Measurements from ENCODE around the gene OPRL1.
"Not testable (repeated sequence)": the region's sequence is repeated elsewhere in the genome, so short reads cannot be mapped to it uniquely, and the experiment has no call there.

Gene OPRL1

GRCh38 chr20:64116016-64116415 is 36.1 kb downstream of the OPRL1 start:
- peaks cover 30% of the 10 kb centered on the region for H3K4me1 Mint-ChIP-seq
- H3K27me3 Mint-ChIP-seq: no peaks in the 10 kb centered on the region
- no peak overlapping the region for H3K27ac Mint-ChIP-seq
- H3K36me3 Mint-ChIP-seq: no peaks in the 10 kb centered on the region
- ATAC-seq: no peak
- no peak overlapping the region for H3K4me3 Mint-ChIP-seq
- no peaks in the 10 kb centered on the region for H3K9me3 Mint-ChIP-seq

GRCh38 chr20:64116541-64117431 is 36.9 kb downstream of the OPRL1 start:
- H3K36me3 Mint-ChIP-seq: no peaks in the 10 kb centered on the region

GRCh38 chr20:64117432-64117777 is 37.5 kb downstream of the OPRL1 start:
- H3K27me3 Mint-ChIP-seq, H3K4me3 Mint-ChIP-seq, H3K36me3 Mint-ChIP-seq, H3K9me3 Mint-ChIP-seq, ATAC-seq, H3K27ac Mint-ChIP-seq: not testable (repeated sequence)
- peaks cover 21% of the 10 kb centered on the region for H3K4me1 Mint-ChIP-seq

More at GRCh38 chr20:64116541-64117431, 36.9 kb downstream of the OPRL1 start:
- H3K4me1 Mint-ChIP-seq: peaks cover 27% of the 10 kb centered on the region
- peaks cover 7% of the 10 kb centered on the region for H3K27me3 Mint-ChIP-seq
- H3K9me3 Mint-ChIP-seq: no peaks in the 10 kb centered on the region
- H3K27ac Mint-ChIP-seq: no peak overlapping the region
- no peak overlapping the region for H3K4me3 Mint-ChIP-seq
- ATAC-seq: no peak

- no peak overlapping the region for H3K4me3 Mint-ChIP-seq
- peaks cover 14% of the 10 kb centered on the region for H3K4me1 Mint-ChIP-seq
- H3K9me3 Mint-ChIP-seq: no peaks in the 10 kb centered on the region
- peaks cover 9% of the 10 kb centered on the region for H3K27me3 Mint-ChIP-seq
- no peak for ATAC-seq
- no peaks in the 10 kb centered on the region for H3K36me3 Mint-ChIP-seq
- H3K27ac Mint-ChIP-seq: no peak overlapping the region
Observed at GRCh38 chr20:64119301-64119680, 39.4 kb downstream of the OPRL1 start.

GRCh38 chr20:64119681-64120341 is 39.9 kb downstream of the OPRL1 start:
- no peaks in the 10 kb centered on the region for H3K9me3 Mint-ChIP-seq
- H3K36me3 Mint-ChIP-seq: no peaks in the 10 kb centered on the region
- peak overlapping the region; percentile 87 for H3K27ac Mint-ChIP-seq
- H3K4me1 Mint-ChIP-seq: peaks cover 14% of the 10 kb centered on the region
- peaks cover 9% of the 10 kb centered on the region for H3K27me3 Mint-ChIP-seq
- peak overlapping the region; percentile 75 for H3K4me3 Mint-ChIP-seq
- ATAC-seq: peak; percentile 13

- Mint-ChIP-seq H3K27ac (no peak overlapping the region), H3K9me3 (no peaks in the 10 kb centered on the region), H3K4me3 (no peak overlapping the region), H3K27me3 (peaks cover 9% of the 10 kb centered on the region), H3K4me1 (peaks cover 14% of the 10 kb centered on the region), H3K36me3 (no peaks in the 10 kb centered on the region)
- no peak for ATAC-seq
Observed at GRCh38 chr20:64121586-64121985, 41.7 kb downstream of the OPRL1 start.

- not testable (repeated sequence) for H3K36me3 Mint-ChIP-seq, H3K9me3 Mint-ChIP-seq, ATAC-seq, H3K27ac Mint-ChIP-seq, H3K27me3 Mint-ChIP-seq, H3K4me3 Mint-ChIP-seq
- peaks cover 14% of the 10 kb centered on the region for H3K4me1 Mint-ChIP-seq
Observed at GRCh38 chr20:64122927-64123326, 43.0 kb downstream of the OPRL1 start.

GRCh38 chr20:64123517-64123916 is 43.6 kb downstream of the OPRL1 start:
- H3K9me3 Mint-ChIP-seq, H3K27ac Mint-ChIP-seq, H3K4me3 Mint-ChIP-seq, H3K36me3 Mint-ChIP-seq, ATAC-seq: not testable (repeated sequence)
- Mint-ChIP-seq H3K27me3 (peaks cover 15% of the 10 kb centered on the region), H3K4me1 (peaks cover 14% of the 10 kb centered on the region)

- Mint-ChIP-seq H3K4me1 (no peaks in the 10 kb centered on the region), H3K27ac (no peak overlapping the region), H3K4me3 (no peak overlapping the region), H3K27me3 (peaks cover 23% of the 10 kb centered on the region), H3K36me3 (peaks cover 5% of the 10 kb centered on the region), H3K9me3 (no peaks in the 10 kb centered on the region)
- no peak for ATAC-seq
Observed at GRCh38 chr20:64129146-64129782, 49.4 kb downstream of the OPRL1 start.

- Mint-ChIP-seq H3K27me3 (peaks cover 23% of the 10 kb centered on the region), H3K36me3 (peaks cover 5% of the 10 kb centered on the region), H3K4me1 (no peaks in the 10 kb centered on the region), H3K4me3 (no peak overlapping the region), H3K27ac (no peak overlapping the region), H3K9me3 (no peaks in the 10 kb centered on the region)
- no peak for ATAC-seq
Observed at GRCh38 chr20:64130271-64130670, 50.4 kb downstream of the OPRL1 start.

- no peak overlapping the region for H3K4me3 Mint-ChIP-seq
- peaks cover 28% of the 10 kb centered on the region for H3K27me3 Mint-ChIP-seq
- peaks cover 5% of the 10 kb centered on the region for H3K36me3 Mint-ChIP-seq
- no peak overlapping the region for H3K27ac Mint-ChIP-seq
- no peaks in the 10 kb centered on the region for H3K9me3 Mint-ChIP-seq
- ATAC-seq: no peak
- H3K4me1 Mint-ChIP-seq: no peaks in the 10 kb centered on the region
Observed at GRCh38 chr20:64130876-64131275, 51.0 kb downstream of the OPRL1 start.

- Mint-ChIP-seq H3K9me3 (no peaks in the 10 kb centered on the region), H3K4me1 (no peaks in the 10 kb centered on the region), H3K36me3 (peaks cover 5% of the 10 kb centered on the region), H3K27ac (no peak overlapping the region), H3K27me3 (peaks cover 33% of the 10 kb centered on the region), H3K4me3 (no peak overlapping the region)
- ATAC-seq: peak; percentile 60
Observed at GRCh38 chr20:64131406-64131805, 51.5 kb downstream of the OPRL1 start.

- Mint-ChIP-seq H3K27ac (no peak overlapping the region), H3K4me1 (no peaks in the 10 kb centered on the region), H3K4me3 (no peak overlapping the region), H3K36me3 (peaks cover 5% of the 10 kb centered on the region), H3K27me3 (peaks cover 28% of the 10 kb centered on the region), H3K9me3 (no peaks in the 10 kb centered on the region)
- ATAC-seq: no peak
Observed at GRCh38 chr20:64133951-64134407, 54.1 kb downstream of the OPRL1 start.

- peaks cover 20% of the 10 kb centered on the region for H3K27me3 Mint-ChIP-seq
- H3K9me3 Mint-ChIP-seq, H3K36me3 Mint-ChIP-seq, H3K4me3 Mint-ChIP-seq, H3K27ac Mint-ChIP-seq, ATAC-seq, H3K4me1 Mint-ChIP-seq: not testable (repeated sequence)
Observed at GRCh38 chr20:64134744-64135143, 54.9 kb downstream of the OPRL1 start.

- Mint-ChIP-seq H3K4me1 (no peaks in the 10 kb centered on the region), H3K4me3 (no peak overlapping the region), H3K27ac (no peak overlapping the region), H3K9me3 (no peaks in the 10 kb centered on the region), H3K36me3 (no peaks in the 10 kb centered on the region), H3K27me3 (peaks cover 24% of the 10 kb centered on the region)
- no peak for ATAC-seq
Observed at GRCh38 chr20:64136004-64136710, 56.3 kb downstream of the OPRL1 start.
